Activated T-cell treated with anti-CD3 and anti-CD28 coated beads, Interleukin-2, amount 50 U/mL, for 48 hours (primary cell): ENCODE data around the gene NRG3.
A peak's percentile ranks its signal among the peaks of the same experiment; 100 is the strongest.

ENCODE experiments used
- DNase-seq, 2 experiments: peaks; one replicate each; pipeline ENCODE4 v3.0.0-alpha.2; 2020

The NRG3 gene

DNA sequence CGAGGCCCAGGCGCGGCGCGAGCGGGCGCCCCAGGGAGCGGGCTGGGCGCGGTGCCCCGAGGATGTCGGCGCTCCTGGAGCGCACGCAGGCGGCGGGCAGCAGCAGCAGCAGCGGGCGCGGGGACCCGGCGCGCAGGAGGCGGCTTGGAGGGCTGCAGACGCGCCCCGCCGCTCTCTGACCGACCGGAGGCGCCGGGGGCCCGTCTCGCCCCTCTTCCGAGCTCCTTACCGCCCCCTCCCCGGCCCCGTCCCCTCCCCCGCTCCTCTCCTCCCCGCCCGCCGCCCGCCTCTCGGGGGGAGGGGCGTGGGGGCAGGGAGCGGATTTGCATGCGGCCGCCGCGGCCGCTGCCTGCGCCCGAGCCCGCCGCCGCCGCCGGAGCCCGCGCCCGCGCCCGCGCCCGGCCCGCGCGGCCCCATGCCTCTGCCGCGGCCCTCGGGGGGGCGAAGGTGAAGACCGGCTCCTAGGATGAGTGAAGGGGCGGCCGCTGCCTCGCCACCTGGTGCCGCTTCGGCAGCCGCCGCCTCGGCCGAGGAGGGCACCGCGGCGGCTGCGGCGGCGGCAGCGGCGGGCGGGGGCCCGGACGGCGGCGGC lies at the start of gene NRG3:
Gene NRG3 (plus strand): TSS at position 320 of the 592 bp plus-strand sequence.
- peak in 1 of 2 experiments; percentile 19 for DNase-seq

GRCh38 chr10:81828251-81828650 lies 46.7 kb upstream of the NRG3 start:
- DNase-seq, result no peak

GRCh38 chr10:81831060-81831459 lies 43.9 kb upstream of the NRG3 start:
- DNase-seq, result no peak

- DNase-seq, result no peak
Measured at GRCh38 chr10:81838950-81839349, 36.0 kb upstream of the NRG3 start.

DNA sequence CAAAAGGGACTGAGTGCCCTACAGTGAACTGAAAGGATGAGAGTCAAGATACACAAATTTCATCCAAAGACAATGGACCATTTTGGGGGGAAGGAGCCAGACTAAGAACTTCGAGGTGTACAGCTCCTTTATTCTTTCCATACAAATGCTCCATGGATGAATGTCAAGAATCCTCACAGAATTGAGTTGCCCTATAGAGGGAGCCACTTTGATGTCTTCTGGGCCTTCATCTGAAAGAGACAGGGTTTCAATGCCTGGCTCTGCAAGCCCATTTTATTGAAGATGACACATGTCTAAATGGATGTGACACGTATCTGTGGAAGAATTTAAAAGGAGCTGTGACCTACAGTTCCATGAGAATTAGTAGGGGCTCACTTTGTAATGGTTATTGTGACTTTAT lies 32.0 kb upstream of the NRG3 start:
- no peak for DNase-seq

DNA sequence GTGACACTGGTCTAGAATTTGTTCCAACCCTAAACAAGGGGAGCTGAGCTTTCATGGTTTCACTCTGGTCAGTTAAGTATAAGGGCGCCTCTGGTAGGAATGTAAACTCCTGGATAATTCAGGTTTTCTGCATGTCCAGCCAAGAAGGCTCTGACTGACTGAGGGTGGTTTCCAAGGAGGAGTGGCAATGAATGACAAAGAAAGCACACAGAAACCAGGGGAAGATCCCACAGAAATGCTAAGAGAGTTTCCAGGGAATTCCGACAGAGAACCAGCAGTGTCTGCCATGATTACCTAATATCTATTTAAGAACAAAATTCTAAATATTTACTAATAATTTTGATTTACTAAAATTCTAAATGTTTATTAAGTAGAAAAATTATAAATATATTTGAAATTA lies 27.3 kb upstream of the NRG3 start:
- DNase-seq, result no peak

DNA sequence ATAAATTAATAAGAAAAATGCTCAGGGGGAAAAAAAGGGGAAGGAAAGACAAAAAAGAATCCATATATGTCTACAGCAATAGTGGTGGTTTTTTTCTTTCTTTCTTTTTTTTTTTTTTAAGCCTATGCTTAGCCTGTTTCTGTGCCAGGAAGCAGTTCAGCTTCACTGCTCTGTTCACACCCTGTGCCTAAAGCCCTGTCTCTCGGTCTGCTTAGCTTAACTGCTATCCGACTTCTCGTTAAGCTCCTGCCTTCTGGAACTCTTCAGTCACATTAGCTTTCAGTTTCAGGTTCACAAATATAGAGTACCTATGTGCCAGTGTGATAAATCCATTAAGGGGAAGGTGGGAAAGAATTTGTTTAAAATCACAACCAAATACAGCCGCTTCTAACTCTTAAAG lies 26.5 kb upstream of the NRG3 start:
- no peak for DNase-seq

DNA sequence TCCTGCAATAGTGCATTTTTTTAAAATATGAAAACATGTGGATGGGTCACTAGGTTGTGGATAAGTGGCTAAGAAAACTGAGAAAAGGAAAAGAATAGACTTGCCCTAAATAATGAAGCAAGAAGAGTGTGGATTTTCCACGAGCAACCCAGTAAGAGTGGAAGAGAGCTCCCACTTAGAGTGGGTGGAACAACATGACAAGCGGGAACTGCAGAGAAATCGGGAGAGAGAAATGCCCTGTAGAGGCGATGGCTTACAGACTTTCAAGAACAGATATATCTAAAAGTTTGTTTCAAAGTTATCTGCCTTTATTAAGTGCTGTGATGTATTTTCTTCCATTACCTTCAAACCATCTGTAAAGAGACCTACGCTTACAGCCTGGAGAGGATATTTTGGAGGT lies 26.1 kb upstream of the NRG3 start:
- no peak for DNase-seq

DNA sequence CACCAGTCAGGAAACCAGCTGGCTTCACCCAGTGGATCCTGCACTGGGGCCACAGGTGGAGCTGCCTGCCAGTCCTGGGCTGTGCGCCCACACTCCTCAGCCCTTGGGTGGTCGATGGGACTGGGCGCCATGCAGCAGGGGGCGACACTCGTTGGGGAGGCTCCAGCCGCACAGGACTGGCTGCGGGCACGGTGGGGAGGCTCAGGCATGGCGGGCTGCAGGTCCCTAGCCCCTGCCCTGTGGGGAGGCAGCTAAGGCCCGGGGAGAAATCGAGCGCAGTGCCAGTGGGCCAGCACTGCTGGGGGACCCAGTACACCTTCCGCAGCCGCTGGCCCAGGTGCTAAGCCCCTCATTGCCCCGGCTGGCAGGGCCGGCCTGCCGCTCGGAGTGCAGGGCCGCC lies 12.4 kb upstream of the NRG3 start:
- no peak for DNase-seq

- no peak for DNase-seq
Measured at GRCh38 chr10:81863771-81864170, 11.2 kb upstream of the NRG3 start.

- DNase-seq, result no peak
Measured at GRCh38 chr10:81865581-81865980, 9.4 kb upstream of the NRG3 start.

DNA sequence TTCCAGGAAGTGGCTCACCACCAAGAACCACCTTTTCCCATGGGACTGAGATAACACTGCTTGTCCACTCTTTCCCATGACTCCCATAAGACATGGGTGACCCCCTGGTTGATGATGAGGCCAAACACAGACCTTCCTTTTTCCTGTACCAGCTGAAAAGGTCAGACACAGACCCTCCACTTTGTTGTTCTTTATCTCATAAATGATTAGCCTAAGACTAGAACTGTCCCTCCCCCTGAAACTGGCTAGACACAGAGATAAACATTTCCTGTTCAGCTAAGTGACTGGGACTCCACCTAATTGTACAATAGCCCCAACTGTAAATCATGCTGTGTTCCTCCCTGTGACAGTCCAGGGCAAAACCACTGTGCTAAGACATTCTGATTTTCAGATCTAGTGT lies 8.2 kb upstream of the NRG3 start:
- DNase-seq, result no peak

GRCh38 chr10:81870472-81870871 lies 4.5 kb upstream of the NRG3 start:
- no peak for DNase-seq

GRCh38 chr10:81871558-81871957 lies 3.4 kb upstream of the NRG3 start:
- no peak for DNase-seq

DNA sequence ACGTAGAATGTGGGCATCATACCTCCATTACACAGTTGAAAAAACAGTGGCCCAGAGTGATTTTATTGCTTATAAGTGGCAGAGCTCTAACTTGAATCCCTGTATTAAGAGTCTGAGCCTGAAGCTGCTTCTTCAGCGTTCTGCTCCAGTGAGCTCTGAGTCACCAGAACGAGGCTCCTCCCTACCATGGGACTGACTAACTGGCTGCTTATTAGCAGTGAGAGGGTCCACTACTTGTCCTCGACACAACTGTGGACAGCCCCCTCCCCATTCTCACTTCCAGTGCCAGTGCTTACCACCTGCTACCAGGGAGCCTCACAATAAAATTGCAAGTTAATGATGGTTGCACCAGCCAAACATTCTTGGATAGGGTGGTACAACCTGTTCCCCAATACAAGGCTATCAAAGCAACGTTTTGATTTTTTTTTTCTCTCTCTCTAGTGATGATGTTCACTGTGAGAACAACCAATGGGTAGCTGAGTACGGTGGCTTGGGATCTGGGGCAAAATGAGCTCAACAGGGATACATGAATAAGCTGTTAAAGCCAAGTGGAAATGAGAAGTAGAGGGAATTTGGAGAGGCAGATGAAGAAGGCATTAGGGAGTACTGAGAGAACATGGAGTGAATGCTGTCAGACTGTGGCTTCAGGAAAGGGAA lies 2.7 kb upstream of the NRG3 start:
- DNase-seq, result no peak

DNA sequence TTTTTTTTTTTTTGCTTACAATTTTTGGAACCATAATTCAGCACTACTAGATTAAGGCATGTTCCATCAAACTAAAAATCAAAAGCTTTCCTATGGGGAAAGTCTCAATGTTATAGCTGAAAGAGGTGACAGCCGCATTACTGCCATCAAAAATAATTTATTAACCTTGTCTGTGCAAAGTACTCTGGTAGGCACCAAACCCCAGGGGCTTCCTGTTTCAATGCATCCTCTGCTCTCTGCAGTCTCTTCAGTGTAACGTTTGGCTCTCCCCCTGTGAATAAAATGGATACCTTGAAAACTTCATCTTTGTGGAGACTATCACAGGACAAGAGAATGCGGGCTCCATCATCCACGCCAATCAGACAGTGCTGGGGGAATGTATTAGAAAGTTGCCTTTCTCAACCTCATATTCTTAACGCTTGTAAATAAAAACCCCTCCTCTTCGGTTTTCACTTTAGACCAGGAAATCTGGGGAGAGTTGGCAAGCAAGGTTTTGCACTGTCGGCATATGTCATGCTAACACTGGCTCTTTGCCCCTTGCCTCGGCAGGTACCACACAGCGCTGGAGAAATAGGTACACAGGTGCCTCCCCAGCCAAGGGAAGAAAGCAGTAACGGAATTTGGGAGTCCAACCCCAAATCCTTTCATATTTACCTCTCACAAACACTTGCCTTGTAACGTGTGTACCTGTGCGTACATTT lies 1.6 kb upstream of the NRG3 start:
- DNase-seq, result no peak

GRCh38 chr10:81873932-81874816 lies 820 bp upstream of the NRG3 start:
- DNase-seq, result peak; percentile 13 to 21

- no peak for DNase-seq
Measured at GRCh38 chr10:81875467-81876252, 666 bp downstream of the NRG3 start.

- DNase-seq, result no peak
Measured at GRCh38 chr10:81876253-81877077, 1.5 kb downstream of the NRG3 start.

- no peak for DNase-seq
Measured at GRCh38 chr10:81877596-81877995, 2.6 kb downstream of the NRG3 start.

DNA sequence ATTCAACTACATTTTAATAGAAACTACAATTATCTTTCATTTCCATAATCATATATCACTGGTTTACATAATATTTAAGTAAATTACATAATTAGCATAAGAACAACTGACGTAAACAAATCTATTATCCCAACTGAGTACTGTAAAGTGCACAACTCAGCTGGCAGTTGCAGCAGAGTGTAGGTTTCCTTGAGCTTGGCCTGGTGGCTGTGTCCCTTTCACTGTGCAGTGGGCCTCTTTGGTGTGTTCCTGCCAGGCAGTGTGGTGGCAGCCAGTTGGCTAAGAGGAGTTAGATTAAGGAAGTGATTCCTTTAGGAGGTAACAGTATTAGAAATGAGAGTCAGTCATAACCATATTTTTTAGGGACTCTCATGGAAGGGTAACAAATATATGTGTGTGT lies 7.0 kb downstream of the NRG3 start:
- no peak for DNase-seq

- DNase-seq, result no peak
Measured at GRCh38 chr10:81884856-81885255, 9.9 kb downstream of the NRG3 start.
